ENCODE measurements around the gene CDK19.

DNA sequence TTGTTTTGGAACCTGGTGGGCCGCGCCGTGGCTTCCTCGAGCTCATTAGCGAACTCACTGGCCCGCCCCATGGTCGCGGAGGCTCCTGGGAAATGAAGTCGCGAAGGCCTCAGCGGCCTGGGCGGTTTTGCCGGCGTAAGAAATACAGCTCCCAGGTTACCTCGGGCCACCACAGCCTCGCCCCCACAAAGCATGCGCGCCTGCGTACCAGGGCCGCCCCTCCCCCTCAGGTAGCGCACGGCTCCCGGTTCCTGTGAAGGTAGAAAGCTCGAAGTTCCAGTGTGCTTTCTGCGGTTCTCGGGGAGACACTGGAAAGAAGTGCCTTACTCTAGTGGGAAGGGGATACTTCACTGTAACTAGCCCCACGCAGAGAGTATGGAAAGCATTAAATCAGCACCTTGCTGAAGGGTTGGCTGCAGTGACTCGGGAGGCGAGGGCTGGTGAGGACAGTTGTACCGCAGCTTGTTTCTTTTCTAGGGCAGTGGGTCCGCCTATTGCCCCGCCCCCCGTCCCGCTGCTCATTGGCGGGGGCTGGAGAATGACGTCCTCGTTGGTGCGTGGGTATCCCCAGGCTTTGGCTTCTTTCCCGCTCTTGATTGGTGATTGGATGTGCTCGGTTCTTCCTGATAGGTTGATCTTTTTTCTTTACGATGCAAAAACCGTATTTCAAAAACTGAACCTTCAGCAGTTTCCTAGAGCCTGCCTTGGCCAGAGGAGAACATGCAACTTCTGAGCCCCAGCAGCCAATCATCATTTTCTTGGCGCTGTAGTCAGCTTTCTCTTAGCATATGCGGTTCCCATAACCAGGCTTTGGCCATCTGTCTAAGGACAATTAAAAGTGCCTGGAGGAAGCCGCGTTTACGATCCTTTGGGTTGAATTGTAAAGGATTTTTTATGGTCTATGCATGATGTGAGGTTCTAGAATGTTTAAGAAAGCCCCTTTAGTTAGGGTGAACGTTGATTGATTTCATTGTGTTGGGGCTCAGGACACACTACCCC is at the start of gene CDK19:
- TF ChIP-seq, protein P1, sequence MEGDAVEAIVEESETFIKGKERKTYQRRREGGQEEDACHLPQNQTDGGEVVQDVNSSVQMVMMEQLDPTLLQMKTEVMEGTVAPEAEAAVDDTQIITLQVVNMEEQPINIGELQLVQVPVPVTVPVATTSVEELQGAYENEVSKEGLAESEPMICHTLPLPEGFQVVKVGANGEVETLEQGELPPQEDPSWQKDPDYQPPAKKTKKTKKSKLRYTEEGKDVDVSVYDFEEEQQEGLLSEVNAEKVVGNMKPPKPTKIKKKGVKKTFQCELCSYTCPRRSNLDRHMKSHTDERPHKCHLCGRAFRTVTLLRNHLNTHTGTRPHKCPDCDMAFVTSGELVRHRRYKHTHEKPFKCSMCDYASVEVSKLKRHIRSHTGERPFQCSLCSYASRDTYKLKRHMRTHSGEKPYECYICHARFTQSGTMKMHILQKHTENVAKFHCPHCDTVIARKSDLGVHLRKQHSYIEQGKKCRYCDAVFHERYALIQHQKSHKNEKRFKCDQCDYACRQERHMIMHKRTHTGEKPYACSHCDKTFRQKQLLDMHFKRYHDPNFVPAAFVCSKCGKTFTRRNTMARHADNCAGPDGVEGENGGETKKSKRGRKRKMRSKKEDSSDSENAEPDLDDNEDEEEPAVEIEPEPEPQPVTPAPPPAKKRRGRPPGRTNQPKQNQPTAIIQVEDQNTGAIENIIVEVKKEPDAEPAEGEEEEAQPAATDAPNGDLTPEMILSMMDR (IDR thresholded peaks at IDR 0.05), result no peak
- TF ChIP-seq POLR2A (IDR thresholded peaks at IDR 0.05), result peak; percentile 56 to 95

All from adrenal gland (tissue), 5 donors.